K562 (cell line): ENCODE results near the gene PRRC2A. TPM values are rescaled to one million over a fixed set of nuclear protein-coding genes. Genes with fewer than 3 reads are reported as not detected.
A peak's percentile ranks its signal among the peaks of the same experiment; 100 is the strongest.

Experiments used
- CHCHD3 ChIP-seq: fragments of 250-450 bp; sonication (Bioruptor Pico); IDR thresholded peaks from 2 replicates; pipeline ENCODE4 v2.1.2; 2022; ENCODE audit warnings: mild to moderate bottlenecking
- CTCF ChIP-seq, 3 experiments: IDR thresholded peaks in 2 of 3; conservative IDR thresholded peaks in 1 of 3; 2 replicates each; pipeline ENCODE4 v1.5.1; 2011 to 2012; ENCODE audit warnings: low read length in 3 of 3, mild to moderate bottlenecking in 3 of 3, control low read depth in 2 of 3, improper control_type of control experiment in 1 of 3, inconsistent platforms in 1 of 3, low read depth in 1 of 3, mixed read lengths in 1 of 3, moderate library complexity in 1 of 3; ENCODE audit not compliant: insufficient read depth in 2 of 3
- ELF1 ChIP-seq: fragments of 200-800 bp; sonication (Bioruptor generic); IDR thresholded peaks from 2 replicates; pipeline ENCODE4 v1.6.1; 2016; ENCODE audit warnings: missing genetic modification characterization, missing compliant biosample characterization
- GMEB1 ChIP-seq: fragments of 250-450 bp; sonication (Bioruptor Pico); IDR thresholded peaks from 2 replicates; pipeline ENCODE4 v1.4.0; 2020; ENCODE audit warnings: mild to moderate bottlenecking
- HMGXB4 ChIP-seq: sonication (generic); formaldehyde crosslinking; IDR thresholded peaks from 2 replicates; pipeline ENCODE4 v1.8.1; 2023; ENCODE audit warnings: mild to moderate bottlenecking, missing genetic modification reagents
- NFE2L1 ChIP-seq: fragments of 450-650 bp; IDR thresholded peaks from 2 replicates; pipeline ENCODE4 v1.6.1; 2016; ENCODE audit warnings: missing genetic modification characterization, low read depth, mild to moderate bottlenecking, missing compliant biosample characterization, moderate library complexity, borderline replicate concordance
- PRDM10 ChIP-seq: fragments of 450-650 bp; IDR thresholded peaks from 2 replicates; pipeline ENCODE4 v1.6.1; 2018; ENCODE audit not compliant: partially characterized antibody
- TCF15 ChIP-seq: fragments of 250-450 bp; sonication (Bioruptor Pico); IDR thresholded peaks from 2 replicates; pipeline ENCODE4 v1.8.0; 2022; ENCODE audit warnings: moderate library complexity, mild to moderate bottlenecking, inconsistent platforms
- THAP12 ChIP-seq: fragments of 250-450 bp; sonication (Bioruptor Pico); IDR thresholded peaks from 2 replicates; pipeline ENCODE4 v1.9.0; 2021; ENCODE audit warnings: mild to moderate bottlenecking, inconsistent platforms
- ZNF146 ChIP-seq: IDR thresholded peaks from one replicate; pipeline ENCODE4 v1.6.1; 2018; ENCODE audit warnings: missing compliant biosample characterization; ENCODE audit not compliant: unreplicated experiment
- ZNF24 ChIP-seq: fragments of 450-650 bp; IDR thresholded peaks from 2 replicates; pipeline ENCODE4 v1.6.1; 2016
- ZNF655 ChIP-seq: fragments of 250-450 bp; sonication (Bioruptor Pico); IDR thresholded peaks from 2 replicates; pipeline ENCODE4 v1.5.0; 2021
- polyA plus RNA-seq, 8 experiments: library from polyadenylated mRNA; depleted of rRNA in 4 of 8; stranded (reverse) in 5 of 8; unstranded in 3 of 8; fragments of >200 nt; fragmentation: Nextera tagmentation in 2 of 8; fragmentation: Illumina TruSeq in 1 of 8; extraction: Ambion mirVana in 2 of 8; extraction: Trizol in 1 of 8; gene quantifications; 2 replicates each; pipeline versions ENCODE4 v1.2.1 to v1.2.3, GENCODE V29; 2011 to 2014; ENCODE audit warnings: inconsistent platforms in 1 of 8, missing spikeins in 1 of 8
- total RNA-seq, 7 experiments: library from RNA; depleted of rRNA in 6 of 7; stranded (reverse); fragments of >200 nt in 6 of 7; fragmentation: Illumina TruSeq in 2 of 7; extraction: Trizol in 2 of 7; gene quantifications; 2 replicates each; pipeline versions ENCODE4 v1.2.1 to v1.2.3, GENCODE V29; 2011 to 2021; ENCODE audit warnings: low replicate concordance in 1 of 7

The PRRC2A gene
- total and polyA plus RNA-seq, 9 of the 15 experiments (the other 6 are each of a cell fraction or from before 2014, with no cell fraction given), result 1.0 to 332 (median 63.0) TPM

GRCh38 chr6:31665501-31666336 lies 45.2 kb downstream of the PRRC2A start, which contains the start of gene CSNK2B (continued):
- TF ChIP-seq PRDM10 (no peak), THAP12 (CRISPR knock-in tag) (peak; percentile 97), ZNF24 (peak; percentile 19; the same call in 1 of the 2 replicates), GMEB1 (CRISPR knock-in tag) (peak; percentile 77), ZNF146 (CRISPR knock-in tag) (no peak), NFE2L1 (tag) (no peak), CTCF (IDR thresholded peaks at IDR 0.05 in 2 of 3, conservative IDR thresholded peaks at IDR 0.05 in 1 of 3; ENCODE audit: insufficient read depth in 2 of 3, low read depth in 1 of 3, low read length in 3 of 3) (peak; percentile 18 to 42 (median 33); a peak in 4 of 6 replicates), CHCHD3 (CRISPR knock-in tag) (peak; percentile 94), ZNF655 (CRISPR knock-in tag) (0 out of 2 replicates have a peak, but pooled peaks have one; percentile 55), ELF1 (no peak), TCF15 (CRISPR knock-in tag) (peak; percentile 84), HMGXB4 (CRISPR knock-in tag) (peak; percentile 79; the same call in 1 of the 2 replicates)
